ENCODE measurements around the gene TP53RK. TPM values are rescaled to one million over a fixed set of nuclear protein-coding genes. Genes with fewer than 3 reads are reported as not detected.

Gene TP53RK
- total and polyA plus RNA-seq, 2 donors (not counting 1 experiment from before 2014, with no cell fraction given): 3.1 to 22.5 TPM

DNA sequence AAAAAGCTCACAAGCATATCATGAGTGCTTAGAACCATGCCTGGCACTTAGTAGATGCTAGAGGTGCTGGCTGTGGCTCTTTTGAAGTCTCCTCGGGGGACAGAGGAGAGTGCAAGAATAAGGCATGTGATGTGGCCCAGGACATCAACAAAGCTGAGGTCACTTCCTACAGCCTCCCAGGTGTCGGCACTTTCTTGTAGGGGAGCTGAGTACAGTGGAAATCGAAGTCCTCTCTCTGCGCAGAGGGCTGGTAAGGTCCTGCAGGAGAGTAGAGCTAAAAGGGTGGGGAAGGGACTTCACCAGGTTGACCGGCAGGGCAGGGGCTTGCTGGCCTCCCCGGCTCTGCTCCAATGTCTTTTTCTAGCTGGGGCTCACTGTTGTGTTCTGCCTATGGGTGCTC lies 49.2 kb downstream of the TP53RK start:
- H3K4me3 Mint-ChIP-seq: no peak overlapping the region
- ChIA-PET POLR2A (interaction anchor here (0.6 kb wide), 1 partner anchor 129 kb away, joined by 4 read pairs; no protein-coding TSS in a partner anchor), CTCF (no interaction called here)
- peaks cover 0 to 8% (median 0%) of the 10 kb centered on the region in 4 experiments for H3K27me3 ChIP-seq (replicated peaks in 1 of 4; ENCODE audit: control extremely low read depth in 1 of 4, control insufficient read depth in 3 of 4, insufficient read depth in 4 of 4, low read length in 3 of 4)
- H4K20me1 ChIP-seq (ENCODE audit: control insufficient read depth, insufficient read depth, low read length, poor library complexity, severe bottlenecking): no peaks in the 10 kb centered on the region
- H3K4me3 ChIP-seq (ENCODE audit: control extremely low read depth in 1 of 5, extremely low read depth in 1 of 5, insufficient read depth in 1 of 5, low read depth in 2 of 5, low read length in 4 of 5): no peak overlapping the region
- no peaks in the 10 kb centered on the region for H3K4me1 Mint-ChIP-seq
- intact Hi-C loops (cut with micrococcal nuclease): no loop called here
- peaks cover 40% of the 10 kb centered on the region for H3K27me3 Mint-ChIP-seq
- H3K9me3 ChIP-seq (ENCODE audit: control extremely low read depth in 1 of 3, control insufficient read depth in 2 of 3, insufficient read depth in 1 of 3, low read length in 2 of 3): no peaks in the 10 kb centered on the region
- no peak overlapping the region for H3K27ac Mint-ChIP-seq
- ATAC-seq (ENCODE audit: low read depth) (no peak), DNase-seq (no peak)
- no peak overlapping the region for H2AFZ ChIP-seq (ENCODE audit: insufficient read depth, low read depth, low read length, poor library complexity, severe bottlenecking)
- H3K4me1 ChIP-seq (ENCODE audit: control insufficient read depth in 2 of 2, insufficient read depth in 2 of 2, low read length in 2 of 2): no peaks in the 10 kb centered on the region
- H3K4me2 ChIP-seq (replicated peaks; ENCODE audit: low read depth, low read length, poor library complexity, severe bottlenecking): no peak overlapping the region
- H3K36me3 ChIP-seq (replicated peaks in 1 of 2; ENCODE audit: control extremely low read depth in 1 of 2, control insufficient read depth in 1 of 2, extremely low read depth in 1 of 2, insufficient read depth in 2 of 2, low read length in 1 of 2): no peaks in the 10 kb centered on the region
- no peak overlapping the region for H3K9ac ChIP-seq (ENCODE audit: low read length)
- WGBS (ENCODE audit: insufficient coverage): 83% methylated on average over 6 of the region's 6 CpGs
- TF ChIP-seq CTCF (IDR thresholded peaks at IDR 0.05) (no peak), EZH2 (IDR thresholded peaks at IDR 0.05; ENCODE audit: borderline replicate concordance, insufficient read depth, low read depth, low read length, poor library complexity, severe bottlenecking) (no peak)
- no peaks in the 10 kb centered on the region for H3K79me2 ChIP-seq (ENCODE audit: control insufficient read depth, insufficient read depth, low read length)
- H3K27ac ChIP-seq (ENCODE audit: low read length in 2 of 2): no peak overlapping the region
- no peaks in the 10 kb centered on the region for H3K9me3 Mint-ChIP-seq (ENCODE audit: insufficient read depth)

DNA sequence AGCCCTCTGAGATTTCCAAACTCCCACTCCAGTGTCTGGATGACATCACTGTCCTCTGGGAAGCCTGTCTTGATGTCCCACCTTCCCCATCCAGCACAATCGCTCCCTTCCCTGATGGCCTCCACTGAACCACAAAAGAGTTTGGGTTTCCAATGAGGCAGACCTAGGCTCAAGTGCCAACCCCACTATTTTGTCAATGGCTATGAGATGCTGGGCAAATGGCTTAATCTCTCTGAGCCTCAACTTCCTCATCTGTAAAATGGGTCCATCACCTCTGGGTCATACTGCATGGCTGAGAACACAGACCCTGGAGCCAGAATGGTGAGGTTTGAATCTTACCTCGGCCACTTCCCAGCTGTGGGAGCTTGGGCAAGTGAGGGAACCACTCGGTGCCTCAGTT lies 49.7 kb downstream of the TP53RK start:
- CTCF ChIA-PET: no interaction called here
- Histone ChIP-seq H3K4me1 (ENCODE audit: control insufficient read depth in 2 of 2, insufficient read depth in 2 of 2, low read length in 2 of 2) (no peaks in the 10 kb centered on the region), H4K20me1 (ENCODE audit: control insufficient read depth, insufficient read depth, low read length, poor library complexity, severe bottlenecking) (no peaks in the 10 kb centered on the region), H3K9me3 (ENCODE audit: control extremely low read depth in 1 of 3, control insufficient read depth in 2 of 3, insufficient read depth in 1 of 3, low read length in 2 of 3) (no peaks in the 10 kb centered on the region), H3K4me2 (replicated peaks; ENCODE audit: low read depth, low read length, poor library complexity, severe bottlenecking) (no peak overlapping the region), H3K9ac (ENCODE audit: low read length) (no peak overlapping the region), H3K79me2 (ENCODE audit: control insufficient read depth, insufficient read depth, low read length) (no peaks in the 10 kb centered on the region), H3K36me3 (replicated peaks in 1 of 2; ENCODE audit: control extremely low read depth in 1 of 2, control insufficient read depth in 1 of 2, extremely low read depth in 1 of 2, insufficient read depth in 2 of 2, low read length in 1 of 2) (no peaks in the 10 kb centered on the region), H2AFZ (ENCODE audit: insufficient read depth, low read depth, low read length, poor library complexity, severe bottlenecking) (no peak overlapping the region), H3K27ac (ENCODE audit: low read length in 2 of 2) (no peak overlapping the region), H3K4me3 (ENCODE audit: control extremely low read depth in 1 of 5, extremely low read depth in 1 of 5, insufficient read depth in 1 of 5, low read depth in 2 of 5, low read length in 4 of 5) (no peak overlapping the region), H3K27me3 (replicated peaks in 1 of 4; ENCODE audit: control extremely low read depth in 1 of 4, control insufficient read depth in 3 of 4, insufficient read depth in 4 of 4, low read length in 3 of 4) (peaks cover 0 to 8% (median under 1%) of the 10 kb centered on the region in 4 experiments)
- Mint-ChIP-seq H3K9me3 (ENCODE audit: insufficient read depth) (no peaks in the 10 kb centered on the region), H3K4me1 (no peaks in the 10 kb centered on the region), H3K27me3 (peaks cover 45% of the 10 kb centered on the region), H3K27ac (no peak overlapping the region), H3K4me3 (no peak overlapping the region)
- DNase-seq: no peak
- intact Hi-C loops (cut with micrococcal nuclease): no loop called here
- 100% methylated on average over 2 of the region's 3 CpGs for WGBS (ENCODE audit: insufficient coverage)
- ATAC-seq (ENCODE audit: low read depth): no peak
- TF ChIP-seq CTCF (IDR thresholded peaks at IDR 0.05): no peak
- TF ChIP-seq EZH2 (IDR thresholded peaks at IDR 0.05; ENCODE audit: borderline replicate concordance, insufficient read depth, low read depth, low read length, poor library complexity, severe bottlenecking): no peak
- POLR2A ChIA-PET: no interaction called here

All from B cell (primary cell).